Measurements from ENCODE around the gene SEC24C.

- no peak for TF ChIP-seq CTCF (conservative IDR thresholded peaks at IDR 0.05)
- TF ChIP-seq ZFX (IDR thresholded peaks at IDR 0.05): no peak
Observed at GRCh38 chr10:73759512-73760115, 15.4 kb downstream of the SEC24C start.

Data from C4-2B (cell line).